Neural progenitor cell (in vitro differentiated cells): ENCODE measurements around the gene SCIN. TPM values are rescaled to one million over a fixed set of nuclear protein-coding genes. Genes with fewer than 3 reads are reported as not detected.

ENCODE experiments used
- DNase-seq: peaks from one replicate; pipeline ENCODE4 v3.0.0-alpha.2; 2016; ENCODE audit warnings: low spot score
- H2AFZ ChIP-seq: fragments of 200-600 bp; sonication (generic); replicated peaks from 2 replicates; pipeline ENCODE4 v1.6.1; 2016; ENCODE audit warnings: antibody characterized with exemption
- H3F3A ChIP-seq: fragments of 200-600 bp; sonication (generic); 2 replicates; pipeline ENCODE4 v1.6.1; 2016; ENCODE audit warnings: antibody characterized with exemption, low read depth
- H3K27ac ChIP-seq: fragments of 200-600 bp; sonication (generic); 2 replicates; pipeline ENCODE4 v1.5.1; 2016; ENCODE audit warnings: mild to moderate bottlenecking
- H3K27me3 ChIP-seq: fragments of 200-600 bp; sonication (generic); 2 replicates; pipeline ENCODE4 v1.6.1; 2016; ENCODE audit warnings: mild to moderate bottlenecking, moderate library complexity
- H3K36me3 ChIP-seq: fragments of 200-600 bp; sonication (generic); 2 replicates; pipeline ENCODE4 v1.5.1; 2016
- H3K4me1 ChIP-seq: fragments of 200-600 bp; sonication (generic); 2 replicates; pipeline ENCODE4 v1.6.1; 2016; ENCODE audit warnings: mixed run types
- H3K4me2 ChIP-seq: fragments of 200-600 bp; sonication (generic); 2 replicates; pipeline ENCODE4 v1.6.1; 2016
- H3K4me3 ChIP-seq: fragments of 200-600 bp; sonication (generic); 2 replicates; pipeline ENCODE4 v1.5.1; 2016
- H3K79me2 ChIP-seq: fragments of 200-600 bp; sonication (generic); 2 replicates; pipeline ENCODE4 v1.6.1; 2016; ENCODE audit warnings: low read depth
- H3K9ac ChIP-seq: fragments of 200-600 bp; sonication (generic); 2 replicates; pipeline ENCODE4 v1.6.1; 2016
- H3K9me3 ChIP-seq: fragments of 200-600 bp; sonication (generic); 2 replicates; pipeline ENCODE4 v1.5.1; 2016; ENCODE audit warnings: low read depth
- H4K20me1 ChIP-seq: fragments of 200-600 bp; sonication (generic); 2 replicates; pipeline ENCODE4 v1.6.1; 2016; ENCODE audit warnings: low read depth
- H3K27ac Mint-ChIP-seq: 3 replicates; pipeline ENCODE4 v1.8.0; 2021; ENCODE audit warnings: mixed read lengths
- H3K27me3 Mint-ChIP-seq: 2 replicates; pipeline ENCODE4 v1.8.0; 2022; ENCODE audit warnings: low read depth, mild to moderate bottlenecking, inconsistent platforms, moderate library complexity, mixed read lengths; ENCODE audit not compliant: insufficient read depth
- H3K36me3 Mint-ChIP-seq: 3 replicates; pipeline ENCODE4 v1.8.0; 2021; ENCODE audit warnings: mixed read lengths
- H3K4me1 Mint-ChIP-seq: 3 replicates; pipeline ENCODE4 v1.8.0; 2021; ENCODE audit warnings: mixed read lengths
- H3K4me3 Mint-ChIP-seq: 3 replicates; pipeline ENCODE4 v1.8.0; 2021; ENCODE audit warnings: mild to moderate bottlenecking, moderate library complexity, mixed read lengths
- H3K9me3 Mint-ChIP-seq: 3 replicates; pipeline ENCODE4 v1.8.0; 2020; ENCODE audit warnings: mixed read lengths
- EZH2 ChIP-seq: fragments of 200-600 bp; sonication (generic); IDR thresholded peaks from 2 replicates; pipeline ENCODE4 v1.6.1; 2017; ENCODE audit warnings: antibody characterized with exemption, mild to moderate bottlenecking, moderate library complexity
- EZH2phosphoT487 ChIP-seq: fragments of 200-600 bp; sonication (generic); IDR thresholded peaks from 2 replicates; pipeline ENCODE4 v1.6.1; 2017; ENCODE audit warnings: antibody characterized with exemption
- total RNA-seq: library from RNA; depleted of rRNA; stranded (reverse); fragments of >200 nt; gene quantifications from 2 replicates; pipeline ENCODE4 v1.2.3, GENCODE V29; 2015; ENCODE audit warnings: low replicate concordance
- TF ChIP-seq, protein P1 (sequence below): fragments of 200-600 bp; sonication (generic); IDR thresholded peaks from 2 replicates; pipeline ENCODE4 v1.5.1; 2017; ENCODE audit warnings: antibody characterized with exemption, mild to moderate bottlenecking

Gene SCIN
- total RNA-seq, 1 donor from 2014 or later: not detected

DNA sequence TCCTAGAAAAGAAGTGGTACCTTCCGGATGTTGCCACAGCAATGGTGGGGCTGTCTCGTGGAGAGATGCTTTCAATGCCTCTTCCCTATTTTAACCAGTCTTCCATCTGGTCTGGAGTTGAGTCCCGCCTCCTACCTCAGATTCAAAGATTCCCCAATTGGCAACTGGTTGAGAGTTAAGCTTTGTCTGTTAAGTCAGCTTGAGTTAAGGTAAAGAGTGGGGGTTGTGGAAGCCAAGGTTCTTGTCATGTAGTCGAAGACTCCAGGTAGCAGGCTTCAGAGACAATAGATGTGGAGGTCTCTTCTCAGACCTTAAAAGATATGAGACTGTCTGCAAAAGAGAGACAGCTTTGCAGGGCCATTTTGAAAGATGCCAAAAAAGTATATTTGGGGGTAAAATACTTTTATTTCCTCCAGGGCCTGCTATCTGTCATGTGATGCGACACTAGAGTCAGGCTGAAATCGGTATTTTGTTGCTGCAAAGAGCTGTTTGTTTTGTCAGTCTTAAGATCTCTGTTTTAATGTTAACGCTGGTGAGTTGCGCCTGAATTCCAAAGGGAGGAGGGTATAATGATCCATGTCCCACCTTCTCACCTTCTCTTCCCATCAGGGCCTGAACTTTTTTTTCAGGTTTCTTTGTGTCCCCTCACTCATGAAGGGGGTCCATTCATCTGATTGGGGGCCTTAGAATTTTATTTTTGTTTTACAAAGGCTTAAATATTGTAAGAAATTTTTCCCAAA is 40.4 kb upstream of the SCIN start:
- H3K36me3 Mint-ChIP-seq: no peaks in the 10 kb centered on the region
- no peaks in the 10 kb centered on the region for H3K36me3 ChIP-seq
- no peaks in the 10 kb centered on the region for H3F3A ChIP-seq
- no peak overlapping the region for H3K4me3 ChIP-seq
- no peak overlapping the region for H3K27ac Mint-ChIP-seq
- no peak overlapping the region for H3K4me3 Mint-ChIP-seq
- H3K79me2 ChIP-seq: no peaks in the 10 kb centered on the region
- no peaks in the 10 kb centered on the region for H3K27me3 ChIP-seq
- no peak overlapping the region for H3K9ac ChIP-seq
- H3K27ac ChIP-seq: no peak overlapping the region
- H3K9me3 ChIP-seq: no peaks in the 10 kb centered on the region
- TF ChIP-seq EZH2 (no peak), EZH2phosphoT487 (no peak)
- TF ChIP-seq, protein P1, sequence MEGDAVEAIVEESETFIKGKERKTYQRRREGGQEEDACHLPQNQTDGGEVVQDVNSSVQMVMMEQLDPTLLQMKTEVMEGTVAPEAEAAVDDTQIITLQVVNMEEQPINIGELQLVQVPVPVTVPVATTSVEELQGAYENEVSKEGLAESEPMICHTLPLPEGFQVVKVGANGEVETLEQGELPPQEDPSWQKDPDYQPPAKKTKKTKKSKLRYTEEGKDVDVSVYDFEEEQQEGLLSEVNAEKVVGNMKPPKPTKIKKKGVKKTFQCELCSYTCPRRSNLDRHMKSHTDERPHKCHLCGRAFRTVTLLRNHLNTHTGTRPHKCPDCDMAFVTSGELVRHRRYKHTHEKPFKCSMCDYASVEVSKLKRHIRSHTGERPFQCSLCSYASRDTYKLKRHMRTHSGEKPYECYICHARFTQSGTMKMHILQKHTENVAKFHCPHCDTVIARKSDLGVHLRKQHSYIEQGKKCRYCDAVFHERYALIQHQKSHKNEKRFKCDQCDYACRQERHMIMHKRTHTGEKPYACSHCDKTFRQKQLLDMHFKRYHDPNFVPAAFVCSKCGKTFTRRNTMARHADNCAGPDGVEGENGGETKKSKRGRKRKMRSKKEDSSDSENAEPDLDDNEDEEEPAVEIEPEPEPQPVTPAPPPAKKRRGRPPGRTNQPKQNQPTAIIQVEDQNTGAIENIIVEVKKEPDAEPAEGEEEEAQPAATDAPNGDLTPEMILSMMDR: no peak
- no peaks in the 10 kb centered on the region for H3K27me3 Mint-ChIP-seq
- no peak overlapping the region for H3K4me2 ChIP-seq
- no peak for DNase-seq
- peak overlapping the region; percentile 1 for H2AFZ ChIP-seq
- no peaks in the 10 kb centered on the region for H3K4me1 ChIP-seq
- no peaks in the 10 kb centered on the region for H4K20me1 ChIP-seq
- H3K4me1 Mint-ChIP-seq: no peaks in the 10 kb centered on the region
- H3K9me3 Mint-ChIP-seq: no peaks in the 10 kb centered on the region

DNA sequence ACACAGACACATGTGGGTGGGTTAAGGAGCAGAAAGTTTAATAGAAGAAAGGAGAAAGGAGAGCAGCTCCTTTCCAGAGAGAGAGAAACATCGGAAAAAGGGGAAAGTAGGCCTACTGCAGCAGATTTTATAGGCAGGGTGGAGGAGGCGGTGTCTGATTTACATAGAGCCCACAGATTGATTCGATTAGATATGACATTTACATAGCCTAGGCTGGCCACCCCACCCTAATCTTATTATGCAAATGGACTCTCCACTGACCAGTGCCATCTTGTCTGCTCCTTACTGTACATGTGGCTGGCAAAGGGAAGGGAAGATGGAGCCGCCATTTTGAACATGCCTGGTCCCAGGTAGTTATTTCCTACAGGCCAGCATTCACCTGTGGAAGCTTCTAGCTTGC is 38.7 kb upstream of the SCIN start:
- H3K36me3 ChIP-seq: no peaks in the 10 kb centered on the region
- H3K27me3 Mint-ChIP-seq: no peaks in the 10 kb centered on the region
- H3K4me3 ChIP-seq: no peak overlapping the region
- H3K36me3 Mint-ChIP-seq: no peaks in the 10 kb centered on the region
- no peak overlapping the region for H3K27ac ChIP-seq
- H3K4me1 Mint-ChIP-seq: no peaks in the 10 kb centered on the region
- H3K4me1 ChIP-seq: no peaks in the 10 kb centered on the region
- H2AFZ ChIP-seq: no peak overlapping the region
- H3K4me3 Mint-ChIP-seq: no peak overlapping the region
- no peaks in the 10 kb centered on the region for H3K9me3 ChIP-seq
- H3F3A ChIP-seq: no peaks in the 10 kb centered on the region
- no peak for TF ChIP-seq EZH2
- TF ChIP-seq EZH2phosphoT487: no peak
- TF ChIP-seq, protein P1: no peak
- no peak for DNase-seq
- no peaks in the 10 kb centered on the region for H3K79me2 ChIP-seq
- no peaks in the 10 kb centered on the region for H4K20me1 ChIP-seq
- H3K4me2 ChIP-seq: no peak overlapping the region
- peaks cover 5% of the 10 kb centered on the region for H3K9me3 Mint-ChIP-seq
- no peaks in the 10 kb centered on the region for H3K27me3 ChIP-seq
- no peak overlapping the region for H3K27ac Mint-ChIP-seq
- H3K9ac ChIP-seq: no peak overlapping the region

DNA sequence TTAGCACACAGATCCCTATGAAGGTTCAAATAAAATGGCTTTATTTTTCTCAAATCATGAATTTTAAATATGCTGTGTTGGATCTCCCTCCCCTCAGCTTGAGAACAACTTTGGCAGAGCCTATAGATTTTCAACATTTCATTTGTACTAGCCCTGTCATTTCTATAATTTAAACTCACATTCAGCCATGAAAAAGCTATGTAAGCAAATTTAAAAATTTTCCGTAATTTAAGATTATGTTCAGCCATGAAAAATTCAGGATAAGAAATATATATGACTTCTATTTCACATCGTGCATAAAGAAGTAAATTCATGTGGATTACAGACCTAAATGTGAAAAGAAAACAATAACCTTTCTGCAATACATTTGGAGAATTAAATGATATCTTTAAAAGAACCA is 36.5 kb upstream of the SCIN start:
- Mint-ChIP-seq H3K27ac (no peak overlapping the region), H3K4me3 (no peak overlapping the region), H3K9me3 (peaks cover 8% of the 10 kb centered on the region), H3K36me3 (no peaks in the 10 kb centered on the region), H3K4me1 (no peaks in the 10 kb centered on the region), H3K27me3 (no peaks in the 10 kb centered on the region)
- Histone ChIP-seq H3K4me2 (no peak overlapping the region), H3K27ac (no peak overlapping the region), H3K4me3 (no peak overlapping the region), H4K20me1 (no peaks in the 10 kb centered on the region), H3K4me1 (no peaks in the 10 kb centered on the region), H3K36me3 (no peaks in the 10 kb centered on the region), H3K79me2 (no peaks in the 10 kb centered on the region), H3K9ac (no peak overlapping the region), H3K27me3 (no peaks in the 10 kb centered on the region), H3F3A (no peaks in the 10 kb centered on the region), H3K9me3 (no peaks in the 10 kb centered on the region), H2AFZ (no peak overlapping the region)
- no peak for DNase-seq
- no peak for TF ChIP-seq EZH2
- TF ChIP-seq, protein P1: no peak
- TF ChIP-seq EZH2phosphoT487: no peak
